Stimulated activated CD8-positive, alpha-beta memory T cell treated with anti-CD3 and anti-CD28 coated beads, Interleukin-7, amount 100 ng/mL, for 1 hour (primary cell): ENCODE measurements around the gene HGS.
A peak's percentile ranks its signal among the peaks of the same experiment; 100 is the strongest.

Experiments used
- DNase-seq, 2 donors: peaks; one replicate each; pipeline ENCODE4 v3.0.0-alpha.2; 2020; ENCODE audit warnings: low read depth in 2 of 2

Gene HGS

DNA sequence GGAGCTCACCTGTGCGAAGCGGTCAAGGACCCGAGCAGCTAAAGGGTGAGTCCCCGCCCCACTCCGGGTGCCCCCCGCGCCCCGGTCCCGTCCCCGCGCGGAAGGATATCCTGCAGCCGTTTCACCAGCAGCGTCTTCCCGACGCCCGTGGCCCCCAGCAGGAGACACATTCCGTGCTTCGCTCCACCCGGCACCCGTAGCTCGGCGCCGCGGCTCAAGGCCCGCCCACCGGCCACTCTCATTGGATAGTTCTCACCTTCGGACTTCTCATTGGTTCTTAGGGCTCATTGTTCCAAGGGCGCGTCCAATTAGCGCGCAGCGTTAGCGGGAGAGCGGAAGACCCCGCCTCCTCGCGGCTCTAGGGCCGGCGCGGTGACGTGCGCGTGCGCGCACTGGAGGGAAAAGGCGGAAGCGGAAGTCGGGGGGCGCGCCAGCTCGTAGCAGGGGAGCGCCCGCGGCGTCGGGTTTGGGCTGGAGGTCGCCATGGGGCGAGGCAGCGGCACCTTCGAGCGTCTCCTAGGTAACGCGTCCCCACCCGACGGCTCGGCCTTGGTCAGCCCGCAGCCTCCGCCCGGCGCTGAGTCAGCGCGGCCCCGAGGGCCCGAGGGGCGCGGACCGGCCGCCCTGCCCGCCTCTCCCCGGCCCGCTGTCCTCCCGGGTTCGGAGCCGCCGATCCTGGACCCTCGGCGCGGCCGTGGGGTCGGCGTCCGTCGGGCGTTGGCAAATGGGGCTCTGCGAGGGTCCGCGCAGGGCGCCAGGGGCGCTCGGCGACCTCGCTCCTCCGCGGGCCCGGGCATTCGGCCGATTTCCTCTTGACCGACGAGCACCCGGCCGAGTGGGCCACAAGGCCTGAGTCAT, at the start of gene HGS, which contains the start of gene ARL16:
TSS of gene HGS (plus strand) at position 428 of the 858 bp plus-strand sequence. CDS start at position 484, 56 bp downstream.
TSS of gene ARL16 (minus strand) at position 214 of the 858 bp plus-strand sequence. CDS start at position 170, 44 bp downstream.
- DNase-seq, result peak; percentile 93 to 94

DNA sequence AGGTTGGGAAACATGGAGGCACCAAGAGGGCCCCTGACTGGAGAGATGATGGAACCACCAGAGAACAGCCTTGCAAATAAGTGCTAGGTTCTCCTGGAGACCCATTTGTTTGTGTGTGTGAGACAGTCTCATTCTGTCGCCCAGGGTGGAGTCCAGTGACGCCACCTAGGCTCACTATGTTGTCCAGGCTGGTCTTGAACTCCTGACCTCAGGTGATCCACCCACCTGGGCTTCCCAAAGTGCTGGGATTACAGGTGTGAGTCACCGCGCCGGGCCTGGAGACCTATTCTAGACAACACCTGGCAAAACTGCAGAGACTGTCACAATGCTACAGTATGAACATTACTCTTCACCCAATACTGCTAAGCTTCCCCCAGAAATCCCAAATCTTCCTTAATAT, 48.4 kb upstream of the HGS start:
- no peak for DNase-seq

DNA sequence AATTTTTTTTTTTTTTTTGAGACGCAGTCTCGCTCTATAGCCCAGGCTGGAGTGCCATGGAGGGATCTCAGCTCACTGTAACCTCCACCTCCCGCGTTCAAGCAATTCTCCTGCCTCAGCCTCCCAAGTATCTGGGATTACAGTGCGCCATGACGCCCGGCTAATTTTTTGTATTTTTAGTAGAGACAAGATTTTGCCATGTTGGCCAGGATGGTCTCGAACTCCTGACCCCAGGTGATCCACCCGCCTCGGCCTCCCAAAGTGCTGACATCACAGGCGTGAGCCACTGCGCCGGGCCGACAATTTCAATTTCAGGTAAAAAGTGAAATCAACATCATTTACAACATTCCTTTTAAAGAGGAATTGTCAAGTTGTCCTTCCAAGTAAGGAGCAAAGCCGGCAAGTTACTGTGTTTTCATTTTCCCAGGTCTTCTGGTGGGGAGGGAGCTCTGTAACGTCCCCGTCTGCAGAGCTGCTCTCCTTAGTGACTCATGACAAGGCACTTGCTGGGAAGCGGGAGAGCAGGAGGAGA, 47.8 kb upstream of the HGS start:
- no peak for DNase-seq

- peak; percentile 72 to 74 for DNase-seq
These were observed 47.1 kb upstream of the HGS start, which contains the start of the genes NPLOC4 and TSPAN10 for GRCh38 chr17:81636505-81637288. Gene NPLOC4, minus strand, starts transcription at chr17:81637112. Its CDS starts 182 bp downstream, at chr17:81636930. Gene TSPAN10, plus strand, starts transcription at chr17:81637196. Its CDS starts 5,217 bp downstream, at chr17:81642413.

DNA sequence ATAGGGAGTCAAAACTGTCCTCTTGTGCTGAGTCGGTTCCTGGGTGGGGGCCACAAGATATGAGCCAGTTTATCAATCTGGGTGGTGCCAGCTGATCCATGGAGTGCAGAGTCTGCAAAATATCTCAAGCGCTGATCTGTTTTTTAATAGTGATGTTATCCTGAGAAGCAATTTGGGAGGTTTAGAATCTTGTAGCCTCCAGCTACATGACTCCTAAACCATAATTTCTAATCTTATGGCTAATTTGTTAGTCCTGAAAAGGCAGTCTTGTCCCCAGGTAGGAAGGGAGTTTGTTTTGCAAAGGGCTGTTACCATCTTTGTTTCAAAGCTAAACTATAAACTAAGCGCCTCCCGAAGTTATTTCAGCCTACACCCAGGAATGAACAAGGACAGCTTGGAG, 45.1 kb upstream of the HGS start:
- no peak for DNase-seq

DNA sequence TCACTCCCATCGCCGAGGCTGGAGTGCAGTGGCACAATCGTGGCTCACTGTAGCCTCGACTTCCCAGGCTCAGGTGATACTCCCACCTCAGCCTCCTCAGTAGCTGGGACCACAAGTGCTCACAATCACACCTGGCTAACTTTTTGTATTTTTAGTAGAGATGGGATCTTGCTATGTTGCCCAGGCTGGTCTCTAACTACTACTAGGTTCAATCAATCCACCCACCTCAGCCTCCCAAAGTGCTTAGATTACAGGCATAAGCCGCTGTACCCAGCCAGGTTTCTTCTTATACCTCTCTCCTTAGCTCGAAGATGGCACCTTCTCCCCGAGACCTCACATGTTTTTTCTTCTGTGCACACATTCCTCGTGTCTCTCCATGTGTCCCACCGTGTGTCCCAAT, 43.8 kb upstream of the HGS start:
- no peak for DNase-seq

GRCh38 chr17:81641825-81642489, 41.9 kb upstream of the HGS start:
- DNase-seq, result no peak

DNA sequence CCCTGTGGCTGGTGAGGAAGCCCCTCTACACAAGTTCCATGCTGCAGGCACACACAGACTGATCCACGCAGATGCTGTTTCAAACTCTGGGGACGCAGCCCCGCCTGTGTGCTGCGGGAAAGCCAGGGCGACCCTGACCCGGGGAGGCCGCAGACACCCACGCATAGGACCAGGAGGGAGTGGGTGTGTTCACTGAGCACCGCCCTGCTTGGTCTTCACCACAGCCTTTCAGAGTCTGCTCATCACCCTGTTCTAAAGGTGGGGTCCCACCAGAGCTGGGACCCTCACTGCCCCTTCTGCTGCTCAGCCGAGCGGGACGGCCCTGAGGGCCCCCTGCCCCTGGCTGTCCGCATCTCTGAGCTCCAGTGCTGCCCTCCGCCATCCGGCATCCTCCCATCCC, 39.3 kb upstream of the HGS start:
- DNase-seq, result no peak

DNA sequence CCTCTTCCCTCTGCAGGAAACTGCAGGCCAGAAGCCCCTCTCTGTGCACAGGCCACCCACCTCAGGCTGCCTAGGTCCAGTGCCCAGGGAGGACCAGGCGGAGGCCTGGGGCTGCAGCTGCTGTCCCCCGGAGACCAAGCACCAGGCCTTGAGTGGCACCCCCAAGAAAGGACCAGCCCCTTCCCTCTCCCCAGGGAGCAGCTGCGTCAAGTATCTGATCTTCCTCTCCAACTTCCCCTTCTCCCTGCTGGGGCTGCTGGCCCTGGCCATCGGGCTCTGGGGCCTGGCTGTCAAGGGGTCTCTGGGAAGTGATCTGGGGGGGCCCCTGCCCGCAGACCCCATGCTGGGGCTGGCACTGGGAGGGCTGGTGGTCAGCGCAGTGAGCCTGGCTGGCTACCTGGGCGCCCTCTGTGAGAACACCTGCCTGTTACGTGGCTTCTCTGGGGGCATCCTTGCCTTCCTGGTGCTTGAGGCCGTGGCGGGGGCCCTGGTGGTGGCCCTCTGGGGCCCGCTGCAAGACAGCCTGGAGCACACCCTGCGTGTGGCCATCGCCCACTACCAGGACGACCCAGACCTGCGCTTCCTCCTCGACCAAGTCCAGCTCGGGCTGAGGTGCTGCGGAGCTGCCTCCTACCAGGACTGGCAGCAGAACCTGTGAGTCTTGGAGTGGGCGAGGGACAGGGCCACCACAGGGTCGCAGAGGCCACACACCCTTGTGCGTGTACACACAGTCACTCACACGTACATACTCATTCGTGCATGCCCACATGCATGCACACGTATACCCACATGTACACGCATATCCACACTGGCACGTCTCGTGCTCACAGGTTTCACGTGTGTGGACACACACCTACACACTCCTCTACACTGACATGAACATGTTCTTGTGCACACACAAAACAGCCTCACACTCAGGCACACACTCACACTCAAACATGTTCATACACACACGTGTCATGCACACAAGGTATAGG, 38.5 kb upstream of the HGS start:
- no peak for DNase-seq

GRCh38 chr17:81646869-81647600, 36.8 kb upstream of the HGS start:
- no peak for DNase-seq

- no peak for DNase-seq
These were observed 36.2 kb upstream of the HGS start for GRCh38 chr17:81647640-81648012.

GRCh38 chr17:81648013-81648706, 35.7 kb upstream of the HGS start:
- no peak for DNase-seq

- DNase-seq, result no peak
These were observed 35.1 kb upstream of the HGS start for GRCh38 chr17:81648707-81649085.

GRCh38 chr17:81650951-81651350, 32.9 kb upstream of the HGS start:
- DNase-seq, result no peak

DNA sequence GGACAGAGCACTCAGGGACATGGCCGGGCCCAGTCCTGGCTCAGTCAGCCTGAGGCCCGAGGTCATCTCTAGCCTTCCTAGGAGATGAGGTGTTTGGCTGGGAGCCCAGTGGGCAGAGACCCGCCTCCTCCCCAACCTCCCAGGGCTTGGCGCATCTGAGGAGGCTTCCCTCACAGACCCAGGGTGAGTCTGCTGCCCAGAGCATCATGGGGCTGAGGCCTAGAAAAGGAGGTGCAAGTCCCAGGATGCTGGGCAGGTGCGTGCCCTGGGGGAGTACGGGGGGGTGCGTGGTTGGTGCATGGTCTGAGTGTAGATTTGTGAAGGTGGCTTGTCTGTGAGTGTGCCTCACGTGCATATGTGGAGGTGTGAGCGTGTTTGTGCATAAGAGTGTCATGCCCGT, 32.1 kb upstream of the HGS start:
- DNase-seq, result no peak

- DNase-seq, result no peak
These were observed 30.7 kb upstream of the HGS start for GRCh38 chr17:81652906-81653771.

GRCh38 chr17:81655378-81656117, 28.3 kb upstream of the HGS start:
- DNase-seq, result no peak
